MCF 10A (cell line): ENCODE measurements around the gene RAVER2. TPM values are rescaled to one million over a fixed set of nuclear protein-coding genes. Genes with fewer than 3 reads are reported as not detected.

Experiments
- BruUV-seq: library from RNA; stranded (reverse); fragments of 400-500 nt; replicated peaks from 2 replicates; lab custom pipeline; 2021; lab: Mats Ljungman, UMichigan
- CTCF ChIA-PET: fragments of 300-600 bp; sonication (Branson Sonifier 250); formaldehyde crosslinking; extraction: SDS; loops from one replicate; lab custom pipeline; 2021; ENCODE audit warnings: antibody characterized with exemption, inconsistent platforms; lab: Yijun Ruan, JAX
- POLR2A ChIA-PET: fragments of 300-600, 350-650 bp; sonication (Branson Sonifier 250); formaldehyde crosslinking; extraction: SDS; loops from one replicate; lab custom pipeline; 2020; ENCODE audit warnings: antibody characterized with exemption, inconsistent platforms; lab: Yijun Ruan, JAX
- DNase-seq: peaks from one replicate; pipeline ENCODE4 v3.0.0-alpha.2; 2018; ENCODE audit not compliant: unreplicated experiment
- H3K27ac Mint-ChIP-seq: one replicate; pipeline ENCODE4 v1.8.0; 2022; ENCODE audit warnings: mild to moderate bottlenecking, low read depth, mixed read lengths; ENCODE audit not compliant: unreplicated experiment
- H3K27me3 Mint-ChIP-seq: one replicate; pipeline ENCODE4 v1.8.0; 2022; ENCODE audit warnings: mixed read lengths; ENCODE audit not compliant: insufficient read depth, unreplicated experiment
- H3K36me3 Mint-ChIP-seq: one replicate; pipeline ENCODE4 v1.8.0; 2022; ENCODE audit warnings: mild to moderate bottlenecking, moderate library complexity, mixed read lengths; ENCODE audit not compliant: insufficient read depth, unreplicated experiment
- H3K4me1 Mint-ChIP-seq: one replicate; pipeline ENCODE4 v1.8.0; 2022; ENCODE audit warnings: mixed read lengths; ENCODE audit not compliant: insufficient read depth, unreplicated experiment
- H3K4me3 Mint-ChIP-seq: one replicate; pipeline ENCODE4 v1.8.0; 2022; ENCODE audit warnings: mild to moderate bottlenecking, moderate library complexity, mixed read lengths; ENCODE audit not compliant: unreplicated experiment
- H3K9me3 Mint-ChIP-seq: one replicate; pipeline ENCODE4 v1.8.0; 2022; ENCODE audit warnings: mixed read lengths; ENCODE audit not compliant: unreplicated experiment
- CTCF ChIP-seq: fragments of 200-600 bp; IDR thresholded peaks from one replicate; pipeline ENCODE4 v1.8.0; 2022; ENCODE audit warnings: antibody characterized with exemption, mild to moderate bottlenecking; ENCODE audit not compliant: unreplicated experiment
- intact Hi-C: fragments of 100-400 bp; cut with micrococcal nuclease; formaldehyde crosslinking; loops from 2 replicates; pipeline ENCODE4 v1.14.1; 2022
- total RNA-seq: library from RNA; stranded (reverse); gene quantifications from 2 replicates; pipeline ENCODE4 v1.2.3, GENCODE V29; 2022

RAVER2 gene
- total RNA-seq, 1 experiment from 2014 or later = 5.9 TPM

GRCh38 chr1:64843675-64844074, 98.8 kb downstream of the RAVER2 start:
- H3K9me3 Mint-ChIP-seq = no peaks in the 10 kb centered on the region
- POLR2A ChIA-PET = no interaction called here

GRCh38 chr1:64844175-64844574, 99.3 kb downstream of the RAVER2 start:
- Mint-ChIP-seq H3K4me1 (no peaks in the 10 kb centered on the region), H3K36me3 (peaks cover 67% of the 10 kb centered on the region), H3K27me3 (no peaks in the 10 kb centered on the region), H3K27ac (no peak overlapping the region), H3K9me3 (no peaks in the 10 kb centered on the region), H3K4me3 (no peak overlapping the region)
- POLR2A ChIA-PET = no interaction called here
- BruUV-seq = no TSS peak
- intact Hi-C loops = no loop called here
- no peak for DNase-seq
- TF ChIP-seq CTCF = no peak
- CTCF ChIA-PET = interaction anchor here (0.6 to 1.0 kb wide), 2 partner anchors 20 to 356 kb away, joined by 3 to 4 read pairs; no protein-coding TSS in a partner anchor

More at GRCh38 chr1:64843675-64844074, 98.8 kb downstream of the RAVER2 start:
- intact Hi-C loops = no loop called here
- DNase-seq = no peak
- no peak for TF ChIP-seq CTCF
- no peaks in the 10 kb centered on the region for H3K27me3 Mint-ChIP-seq
- CTCF ChIA-PET = no interaction called here
- no TSS peak for BruUV-seq
- peaks cover 67% of the 10 kb centered on the region for H3K36me3 Mint-ChIP-seq
- H3K27ac Mint-ChIP-seq = no peak overlapping the region
- no peaks in the 10 kb centered on the region for H3K4me1 Mint-ChIP-seq
- H3K4me3 Mint-ChIP-seq = no peak overlapping the region

- no TSS peak for BruUV-seq
- intact Hi-C loops = no loop called here
- TF ChIP-seq CTCF = no peak
- H3K36me3 Mint-ChIP-seq = peaks cover 67% of the 10 kb centered on the region
- H3K4me1 Mint-ChIP-seq = no peaks in the 10 kb centered on the region
- H3K9me3 Mint-ChIP-seq = no peaks in the 10 kb centered on the region
- ChIA-PET CTCF (interaction anchor here (0.6 to 1.0 kb wide), 3 partner anchors 9 to 356 kb away, joined by 3 to 4 read pairs (median 3); no protein-coding TSS in a partner anchor), POLR2A (no interaction called here)
- DNase-seq = no peak
- H3K27ac Mint-ChIP-seq = no peak overlapping the region
- H3K4me3 Mint-ChIP-seq = no peak overlapping the region
- no peaks in the 10 kb centered on the region for H3K27me3 Mint-ChIP-seq
Observed at GRCh38 chr1:64844609-64845008, 99.7 kb downstream of the RAVER2 start.

GRCh38 chr1:64845831-64846425, 101.1 kb downstream of the RAVER2 start:
- Mint-ChIP-seq H3K4me3 (no peak overlapping the region), H3K9me3 (no peaks in the 10 kb centered on the region), H3K4me1 (no peaks in the 10 kb centered on the region), H3K27ac (no peak overlapping the region), H3K27me3 (no peaks in the 10 kb centered on the region), H3K36me3 (peaks cover 64% of the 10 kb centered on the region)
- intact Hi-C loops = no loop called here
- ChIA-PET POLR2A (no interaction called here), CTCF (interaction anchor here (0.6 to 1.2 kb wide), 5 partner anchors 10 to 842 kb away, joined by 3 to 5 read pairs (median 3); no protein-coding TSS in a partner anchor)
- DNase-seq = no peak
- no peak for TF ChIP-seq CTCF
- no TSS peak for BruUV-seq
